ENCODE data around the gene ZG16.

The ZG16 gene

GRCh38 chr16:29809850-29810698 lies 32.0 kb downstream of the ZG16 start:
- peak; percentile 70 for DNase-seq (ENCODE audit: low spot score)

GRCh38 chr16:29810699-29811169 lies 32.7 kb downstream of the ZG16 start:
- no peak for DNase-seq (ENCODE audit: low spot score)

GRCh38 chr16:29811170-29811895 lies 33.3 kb downstream of the ZG16 start:
- DNase-seq (ENCODE audit: low spot score) = peak; percentile 98

GRCh38 chr16:29811896-29812665 lies 34.0 kb downstream of the ZG16 start, which contains the start of gene PRRT2:
TSS of gene PRRT2 (plus strand) at chr16:29812193. CDS start at chr16:29813055, 862 bp downstream.
- DNase-seq (ENCODE audit: low spot score) = peak; percentile 67

- DNase-seq (ENCODE audit: low spot score) = no peak
Measured at GRCh38 chr16:29812754-29813643, 34.9 kb downstream of the ZG16 start.

GRCh38 chr16:29813644-29814562 lies 35.8 kb downstream of the ZG16 start:
- no peak for DNase-seq (ENCODE audit: low spot score)

GRCh38 chr16:29814592-29814991 lies 36.5 kb downstream of the ZG16 start:
- DNase-seq (ENCODE audit: low spot score) = no peak

- DNase-seq (ENCODE audit: low spot score) = peak; percentile 44
Measured at GRCh38 chr16:29815032-29815721, 37.1 kb downstream of the ZG16 start.

GRCh38 chr16:29815793-29816693 lies 38.0 kb downstream of the ZG16 start, which contains the start of gene PAGR1:
TSS of gene PAGR1 (plus strand) at chr16:29816152. CDS start at chr16:29816526, 374 bp downstream.
- DNase-seq (ENCODE audit: low spot score) = peak; percentile 97

- peak; percentile 77 for DNase-seq (ENCODE audit: low spot score)
Measured at GRCh38 chr16:29816694-29817441, 38.8 kb downstream of the ZG16 start.

- no peak for DNase-seq (ENCODE audit: low spot score)
Measured at GRCh38 chr16:29818082-29818481, 40.0 kb downstream of the ZG16 start.

- DNase-seq (ENCODE audit: low spot score) = no peak
Measured at GRCh38 chr16:29819506-29819905, 41.5 kb downstream of the ZG16 start.

- peak; percentile 82 for DNase-seq (ENCODE audit: low spot score)
Measured at GRCh38 chr16:29820271-29820701, 42.2 kb downstream of the ZG16 start, which contains the start of gene MVP. TSS of gene MVP (plus strand) at chr16:29820462. CDS start at chr16:29830550, 10,088 bp downstream.

GRCh38 chr16:29820730-29821642 lies 42.9 kb downstream of the ZG16 start:
- DNase-seq (ENCODE audit: low spot score) = no peak

- peak; percentile 84 for DNase-seq (ENCODE audit: low spot score)
Measured at GRCh38 chr16:29821643-29822115, 43.6 kb downstream of the ZG16 start.

GRCh38 chr16:29824589-29825144 lies 46.6 kb downstream of the ZG16 start:
- DNase-seq (ENCODE audit: low spot score) = peak; percentile 83

All from hepatic stellate cell (primary cell).